Stimulated activated CD4-positive, alpha-beta T cell treated with anti-CD3 and anti-CD28 coated beads, Interleukin-15, amount 100 ng/mL, for 1 hour (primary cell): ENCODE measurements around the gene FAF1.
"Not testable (repeated sequence)": the region's sequence is repeated elsewhere in the genome, so short reads cannot be mapped to it uniquely, and the experiment has no call there.

ENCODE experiments used
- DNase-seq, 2 donors: peaks; one replicate each; pipeline ENCODE4 v3.0.0-alpha.2; 2020; ENCODE audit warnings: low read depth in 1 of 2, low spot score in 1 of 2

FAF1 gene

DNA sequence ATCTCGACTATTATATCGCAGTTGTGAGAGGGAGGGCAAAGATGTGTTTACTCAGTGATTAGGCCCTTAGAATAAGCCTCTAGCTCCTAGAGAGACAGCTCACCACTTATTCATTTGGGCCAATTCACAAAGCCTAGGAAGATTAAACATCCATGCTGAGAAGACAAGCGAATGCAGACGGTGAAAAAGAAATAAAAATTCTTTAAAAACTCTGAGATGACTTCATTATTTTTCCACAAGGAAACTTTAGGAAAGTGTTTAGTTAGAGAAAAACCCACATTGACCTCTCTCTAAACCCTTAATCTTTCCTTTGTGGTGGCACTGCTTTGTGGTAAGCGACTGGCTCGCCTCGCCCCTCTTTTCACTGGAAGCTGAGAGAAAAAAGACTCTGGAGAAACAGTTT is 390.0 kb downstream of the FAF1 start:
- no peak for DNase-seq

DNA sequence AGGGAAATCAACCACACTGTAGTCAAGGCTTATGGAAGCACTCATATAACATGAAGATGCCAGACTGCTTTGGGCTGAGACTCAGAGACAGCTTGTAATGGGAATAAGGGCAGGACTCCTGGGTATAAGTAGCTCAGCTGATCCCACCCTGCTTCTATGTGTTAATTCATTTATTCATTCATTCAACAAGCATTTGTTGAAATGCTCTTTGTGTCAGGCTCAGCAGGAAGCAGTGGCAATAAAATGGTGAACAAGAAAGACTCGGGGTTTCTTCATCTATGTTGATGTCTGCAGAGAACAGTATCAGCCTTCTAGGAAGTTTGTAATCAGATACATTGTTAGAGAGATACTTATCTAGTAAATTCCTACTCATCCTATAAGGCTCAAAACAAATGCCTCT is 391.3 kb downstream of the FAF1 start:
- DNase-seq: no peak

DNA sequence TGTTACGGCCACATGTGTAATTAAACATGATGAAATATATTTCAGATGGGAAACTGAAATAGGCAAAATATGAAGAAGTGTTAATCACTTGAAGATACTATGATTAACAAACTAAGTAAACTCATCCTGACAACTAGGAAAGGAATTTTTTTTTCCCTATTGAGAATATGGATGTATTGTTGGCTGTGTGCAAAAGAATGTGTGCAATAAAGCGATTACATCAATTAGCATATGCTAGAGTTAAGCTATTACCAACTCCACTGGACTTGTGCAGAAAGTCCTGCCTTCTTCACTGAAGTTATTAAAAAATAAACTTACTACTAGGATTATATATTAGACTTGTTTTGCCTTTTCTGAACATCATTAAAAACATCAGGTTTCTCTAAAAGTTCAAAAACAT is 393.7 kb downstream of the FAF1 start:
- no peak for DNase-seq

DNA sequence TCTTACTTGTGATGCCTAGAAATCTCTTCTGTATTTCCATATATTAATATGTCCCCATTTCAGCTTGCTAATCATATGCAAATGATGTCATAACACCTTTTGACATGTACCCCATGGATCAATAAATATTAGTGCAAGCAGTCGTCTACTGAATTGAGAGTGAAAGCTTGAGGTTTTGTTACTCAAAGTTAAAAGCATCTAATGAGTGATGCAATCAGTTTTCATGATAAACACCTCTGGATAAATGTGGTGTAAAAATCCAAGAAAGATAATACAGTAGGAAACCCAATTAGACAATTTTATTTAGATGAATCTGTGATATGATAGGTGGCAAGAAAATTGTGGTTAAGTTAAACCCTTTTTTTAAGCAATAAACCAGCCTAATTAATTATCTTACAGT is 395.6 kb downstream of the FAF1 start:
- DNase-seq: no peak

DNA sequence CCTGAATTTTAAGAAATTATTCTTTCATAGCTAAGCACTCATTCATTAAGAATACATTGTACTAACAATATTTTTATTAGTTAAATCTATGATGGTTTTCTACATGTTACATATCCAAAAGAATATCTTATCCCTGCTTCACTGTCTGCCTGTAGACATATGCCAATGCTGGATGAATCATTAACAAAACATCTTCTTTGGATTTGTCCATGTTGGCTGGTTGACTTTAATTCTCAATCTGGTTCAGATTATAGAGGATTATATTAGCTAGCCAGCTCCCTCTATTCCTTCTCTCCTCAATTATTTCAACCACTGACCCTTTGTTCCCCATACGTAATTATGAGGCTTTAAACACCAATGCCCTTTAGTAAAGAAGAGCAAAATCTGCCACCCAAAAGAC is 398.0 kb downstream of the FAF1 start:
- DNase-seq: no peak

DNA sequence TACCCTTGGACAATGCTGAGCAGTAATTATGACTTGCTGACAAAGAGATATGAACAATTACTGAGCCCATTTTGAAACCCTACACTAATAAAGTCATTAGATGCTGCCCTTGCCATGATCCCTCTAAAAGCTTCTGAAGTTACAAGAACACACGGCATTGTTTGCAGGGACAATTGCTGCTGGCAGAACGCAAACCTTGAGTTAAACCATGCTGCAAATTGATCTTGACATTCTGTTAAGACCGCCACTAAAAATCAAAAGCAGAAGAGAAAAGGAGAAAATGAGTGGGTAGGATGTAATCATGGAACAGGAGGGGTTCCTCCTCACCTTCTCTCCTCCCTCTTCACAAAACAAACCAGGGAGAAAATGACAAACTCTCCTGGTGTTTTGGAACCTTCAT is 400.6 kb downstream of the FAF1 start:
- no peak for DNase-seq

DNA sequence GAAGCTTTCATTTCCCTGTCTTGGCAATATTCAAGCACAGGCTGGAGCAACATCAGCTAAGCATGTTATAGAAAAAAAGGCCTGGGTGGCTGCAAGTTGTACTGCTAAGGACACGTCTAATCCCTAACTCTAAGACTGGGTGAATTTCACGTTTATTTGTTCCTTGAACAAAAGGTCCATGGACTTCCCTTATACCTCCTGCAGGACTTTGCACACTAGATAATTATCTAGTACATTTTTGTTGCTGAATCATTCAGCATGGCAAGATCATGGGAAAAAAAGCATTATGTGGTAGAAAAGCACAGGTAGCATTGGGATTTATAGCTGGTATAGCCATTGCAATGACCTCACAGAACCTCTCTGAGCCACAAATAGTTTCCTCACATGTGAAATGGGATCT is 406.1 kb downstream of the FAF1 start:
- DNase-seq: no peak

DNA sequence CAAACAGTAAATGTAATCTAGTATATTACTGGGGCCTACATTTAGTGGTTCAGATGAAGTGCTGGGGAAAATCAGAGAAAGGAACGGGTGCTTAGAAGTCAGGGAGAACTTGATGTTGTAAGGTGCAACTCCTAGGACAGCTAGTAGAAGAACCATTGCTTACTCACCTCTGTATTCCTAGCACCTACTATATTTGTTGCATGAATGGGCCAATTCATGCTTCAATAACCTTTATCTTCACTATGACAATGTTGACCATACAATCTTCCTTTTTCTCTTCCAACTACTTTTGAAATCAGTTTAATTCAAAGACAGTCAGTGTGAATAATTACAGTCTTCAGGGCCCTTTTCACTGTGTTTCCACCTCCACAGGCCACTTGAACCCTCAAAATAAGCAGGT is 411.8 kb downstream of the FAF1 start:
- no peak for DNase-seq

DNA sequence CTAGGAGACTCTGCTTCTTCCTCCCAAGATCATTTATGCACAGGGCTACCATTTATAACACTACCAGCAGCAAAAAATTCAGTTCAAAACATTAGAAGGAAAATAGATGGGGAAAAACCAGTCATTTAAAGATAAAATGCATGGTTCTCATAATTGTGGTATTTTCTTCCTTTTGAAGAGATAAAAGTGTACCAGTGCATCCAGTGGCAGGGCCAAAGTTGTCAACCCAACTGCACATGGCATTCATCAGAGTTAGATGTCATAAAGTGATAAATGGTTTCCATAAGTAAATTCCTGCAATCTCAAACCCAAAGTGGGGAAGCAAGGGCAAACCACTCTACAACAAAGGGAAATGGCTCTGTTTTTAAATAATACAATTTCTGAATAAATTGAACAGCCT is 417.7 kb downstream of the FAF1 start:
- no peak for DNase-seq

DNA sequence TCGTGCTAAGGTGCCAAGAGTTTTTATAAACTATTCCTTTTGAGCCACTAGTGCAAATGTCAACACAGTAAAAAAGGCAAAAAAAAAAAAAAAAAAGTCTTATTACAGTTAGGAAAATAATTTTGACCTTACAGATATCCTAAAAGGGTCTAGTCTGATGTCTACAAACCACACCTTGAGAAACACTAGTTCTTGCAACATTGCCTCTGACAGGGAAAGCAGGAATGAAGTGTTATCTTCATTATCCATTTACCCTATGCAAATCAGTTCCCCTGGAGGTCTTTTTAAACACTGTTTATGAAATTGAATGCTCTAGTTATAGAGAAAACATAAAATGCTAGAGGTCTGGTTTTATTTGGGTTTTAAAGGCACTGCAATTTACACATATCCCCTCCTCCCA is 421.6 kb downstream of the FAF1 start:
- no peak for DNase-seq

DNA sequence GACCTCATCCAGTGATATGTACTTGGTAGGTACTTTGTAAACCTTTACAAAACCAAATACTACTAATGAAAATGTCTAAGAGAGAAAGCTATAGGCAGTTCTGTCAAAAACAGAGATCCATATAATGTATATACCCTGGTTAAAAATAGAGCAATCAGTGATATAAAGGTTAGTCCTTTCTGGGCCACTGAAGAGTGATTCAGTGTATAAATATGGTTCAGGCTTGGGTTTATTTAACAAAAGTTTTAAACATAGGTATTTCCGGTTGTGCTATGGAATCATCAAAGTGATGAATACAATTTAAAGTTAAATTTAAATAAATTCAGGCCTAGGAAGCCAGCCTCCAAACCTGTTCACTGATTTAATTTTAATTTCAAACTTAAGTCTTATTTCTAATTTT is 428.5 kb downstream of the FAF1 start:
- DNase-seq: no peak

DNA sequence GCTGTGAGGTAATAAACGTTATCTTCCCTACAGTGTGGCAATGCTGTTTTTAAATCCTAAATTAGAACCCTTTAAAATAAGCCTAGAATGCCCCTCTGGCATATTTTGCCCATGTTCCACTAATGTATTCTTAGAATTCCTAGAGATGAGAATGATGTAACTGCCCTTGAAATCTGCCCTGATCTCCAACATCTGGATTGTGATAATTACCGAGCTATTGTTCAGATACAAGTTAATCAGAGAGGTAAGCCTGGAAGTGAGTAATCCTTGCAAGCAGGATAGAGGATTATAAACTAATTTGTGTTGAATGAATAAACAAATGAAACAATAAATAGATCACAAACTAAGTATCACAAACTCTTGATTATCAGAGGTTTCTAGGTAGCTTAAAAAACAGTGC is 429.0 kb downstream of the FAF1 start:
- no peak for DNase-seq

DNA sequence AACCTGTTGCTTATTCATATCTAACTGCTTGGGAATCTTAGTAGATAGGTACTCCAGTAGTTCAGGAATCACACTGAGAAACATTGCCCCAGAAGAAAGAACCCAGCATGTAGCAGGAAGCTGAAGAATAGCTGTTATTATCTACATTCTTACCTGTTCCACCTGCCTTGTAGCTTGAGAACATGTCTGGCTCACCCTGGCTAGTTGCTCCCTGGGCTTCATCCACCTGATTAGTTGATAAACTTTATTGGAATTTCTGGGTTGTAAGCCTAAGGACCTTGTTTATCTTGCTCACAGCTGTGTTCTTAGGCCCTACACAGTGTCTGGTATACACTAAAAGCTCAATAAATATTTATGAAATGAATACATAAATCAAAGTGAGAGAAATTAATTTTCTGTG is 430.6 kb downstream of the FAF1 start:
- no peak for DNase-seq

DNA sequence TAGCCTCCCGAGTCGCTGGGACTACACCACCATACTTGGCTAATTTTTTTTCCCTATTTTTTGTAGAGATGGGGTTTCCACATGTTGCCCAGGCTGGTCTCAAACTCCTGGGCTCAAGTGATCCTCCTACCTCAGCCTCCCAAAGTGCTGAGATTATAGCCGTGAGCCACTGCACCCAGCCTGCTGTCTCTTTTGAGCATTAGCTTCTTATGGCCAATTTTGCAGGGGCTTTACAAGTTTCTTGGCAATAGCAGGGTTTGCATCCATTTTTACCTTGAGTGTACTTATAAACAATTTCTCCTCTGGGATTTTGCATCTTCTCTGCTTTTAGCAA is 432.1 kb downstream of the FAF1 start:
- DNase-seq: not testable (repeated sequence)

DNA sequence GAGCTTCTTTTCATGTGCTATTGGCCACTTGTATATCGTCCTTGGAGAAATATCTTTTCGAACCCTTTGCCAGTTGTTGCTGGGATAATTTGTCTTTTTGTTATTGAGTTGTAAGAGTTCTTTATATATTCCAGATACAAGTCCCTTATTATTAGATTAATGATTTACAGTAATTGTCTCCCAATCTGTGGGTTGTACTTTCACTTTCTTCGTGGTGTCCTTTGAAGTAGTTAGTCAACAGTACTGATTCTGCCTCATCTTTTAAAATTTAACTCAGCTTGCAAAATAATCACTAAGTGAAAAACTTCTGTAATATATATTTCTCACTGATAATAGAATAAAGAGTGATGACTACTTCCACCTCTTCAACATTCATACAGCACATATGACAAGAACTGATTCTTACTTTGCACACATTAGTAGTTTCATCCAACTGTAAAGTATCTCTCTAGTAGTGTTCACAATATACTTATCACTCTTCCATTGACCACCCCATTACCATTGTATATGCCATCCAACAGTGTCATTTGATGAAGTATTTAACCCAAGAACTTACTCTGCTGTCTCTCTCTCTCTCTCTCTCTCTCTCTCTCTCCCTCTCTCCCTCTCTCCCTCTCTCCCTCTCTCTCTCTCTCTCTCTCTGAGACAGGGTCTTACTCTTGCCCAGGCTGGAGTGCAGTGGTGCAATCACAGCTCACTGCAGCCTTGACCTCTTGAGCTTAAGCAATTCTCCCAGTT is 432.6 kb downstream of the FAF1 start:
- no peak for DNase-seq

DNA sequence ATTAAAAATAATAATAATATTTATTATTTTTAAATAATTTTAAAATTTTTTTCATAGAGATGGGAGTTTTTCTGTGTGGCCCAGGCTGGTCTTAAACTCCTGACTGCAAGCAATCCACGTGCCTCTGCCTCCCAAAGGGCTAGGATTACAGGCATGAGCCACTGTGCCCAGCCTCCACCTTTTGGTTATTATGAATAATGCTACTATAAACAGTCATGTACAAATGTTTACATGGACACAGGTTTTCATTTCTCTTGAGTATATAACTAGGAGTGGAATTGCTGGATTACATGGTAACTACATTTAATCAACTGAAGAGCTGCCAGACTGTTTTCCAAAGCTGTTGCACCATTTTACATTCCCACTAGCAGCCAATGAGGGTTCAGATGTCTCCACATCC is 433.6 kb downstream of the FAF1 start:
- no peak for DNase-seq

DNA sequence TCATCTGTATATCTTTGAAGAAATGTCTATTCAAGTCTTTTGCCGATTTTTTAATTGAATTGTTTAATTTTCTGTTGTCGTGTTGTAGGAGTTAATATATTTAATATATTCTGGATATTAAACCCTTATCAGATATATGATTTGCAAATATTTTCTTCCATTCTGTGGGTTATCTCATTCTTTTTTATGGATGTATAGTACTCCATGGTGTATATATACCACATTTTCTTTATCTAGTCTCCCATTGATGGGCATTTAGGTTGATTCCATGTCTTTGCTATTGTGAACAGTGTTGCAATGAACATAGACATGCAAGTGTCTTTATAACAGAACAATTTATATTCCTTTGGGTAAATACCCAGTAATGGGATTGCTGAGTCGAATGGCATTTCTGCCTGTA is 436.5 kb downstream of the FAF1 start:
- no peak for DNase-seq

DNA sequence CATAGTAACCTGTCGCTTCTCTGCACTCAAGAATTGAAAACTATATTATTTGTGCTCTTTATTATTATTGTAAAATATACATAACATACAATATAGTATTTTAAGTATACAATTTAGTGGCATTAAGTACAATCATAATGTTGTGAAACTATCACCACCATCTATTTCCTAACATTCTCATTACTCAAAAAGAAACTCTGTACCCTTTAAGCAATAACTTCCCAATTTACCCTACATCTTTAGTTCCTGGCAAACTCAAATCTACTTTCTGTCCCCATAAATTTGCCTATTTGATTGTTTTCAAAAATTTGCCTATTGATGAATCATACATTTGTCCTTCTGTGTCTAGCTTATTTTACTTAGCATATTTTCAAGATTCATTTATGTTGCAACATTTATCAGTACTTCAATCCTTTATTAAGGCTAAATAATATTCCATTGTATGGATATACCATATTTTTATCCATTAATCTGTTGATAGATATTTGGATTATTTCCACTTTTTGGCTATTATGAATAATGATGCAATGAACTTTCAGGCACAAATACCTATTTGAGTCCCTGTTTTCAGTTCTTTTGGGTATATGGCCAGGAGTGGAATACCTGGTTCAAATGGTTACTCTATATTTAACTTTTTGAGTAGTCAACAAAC is 437.2 kb downstream of the FAF1 start:
- DNase-seq: no peak

DNA sequence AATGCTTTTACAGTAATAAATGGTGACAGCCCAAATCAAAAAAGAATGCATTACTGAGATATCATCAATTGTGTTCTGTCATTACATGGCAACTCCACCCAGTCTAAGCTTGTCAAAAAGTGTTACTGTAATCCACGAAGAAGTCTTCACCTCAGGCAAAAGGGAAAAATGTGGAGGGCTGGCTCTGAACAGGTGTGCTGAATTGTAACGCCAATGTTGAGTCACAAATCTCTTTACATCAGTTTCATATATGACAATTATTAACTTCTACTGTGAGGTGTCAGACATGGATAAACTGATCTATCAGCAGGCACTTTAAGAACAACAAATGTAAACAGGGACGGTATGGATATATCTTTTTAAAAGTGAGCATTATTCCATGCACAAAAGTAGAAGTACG is 438.4 kb downstream of the FAF1 start:
- DNase-seq: no peak

DNA sequence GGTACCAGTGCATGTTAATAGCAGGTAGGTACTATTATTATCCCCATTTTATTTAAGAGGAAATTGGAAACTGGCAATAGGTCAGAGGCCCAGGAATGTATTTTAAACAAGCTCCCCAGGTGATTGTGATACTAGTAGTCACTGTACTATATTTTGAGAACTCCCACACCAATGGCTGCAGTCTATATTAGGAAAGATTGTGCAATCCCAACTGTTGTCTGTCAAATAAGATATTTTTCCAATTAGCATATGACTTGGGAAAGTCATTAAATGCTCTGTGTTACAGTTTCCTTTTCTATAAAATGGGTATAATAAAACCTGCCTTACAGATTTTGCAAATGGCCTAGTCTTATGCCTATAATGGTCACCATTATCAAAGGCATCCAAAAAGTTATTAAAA is 442.6 kb downstream of the FAF1 start:
- DNase-seq: no peak

DNA sequence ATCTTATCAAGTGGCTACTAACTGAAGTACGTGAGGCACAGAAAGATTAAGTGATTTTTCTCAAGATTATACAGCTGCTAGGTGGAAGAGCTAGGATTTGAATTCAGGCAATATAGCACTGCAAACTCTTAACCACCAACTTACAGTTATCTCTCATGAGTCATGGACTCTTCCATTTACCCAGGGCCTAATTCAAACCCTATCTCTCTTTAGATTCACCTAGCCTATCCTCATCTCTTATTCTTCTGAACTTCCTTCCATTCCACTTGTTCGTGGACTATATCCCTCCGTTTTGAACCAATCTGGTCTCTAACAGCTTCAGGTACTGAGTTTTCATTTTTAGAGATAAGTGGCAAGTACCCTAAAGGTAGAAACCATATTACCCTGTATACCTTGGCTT is 444.0 kb downstream of the FAF1 start:
- DNase-seq: no peak

DNA sequence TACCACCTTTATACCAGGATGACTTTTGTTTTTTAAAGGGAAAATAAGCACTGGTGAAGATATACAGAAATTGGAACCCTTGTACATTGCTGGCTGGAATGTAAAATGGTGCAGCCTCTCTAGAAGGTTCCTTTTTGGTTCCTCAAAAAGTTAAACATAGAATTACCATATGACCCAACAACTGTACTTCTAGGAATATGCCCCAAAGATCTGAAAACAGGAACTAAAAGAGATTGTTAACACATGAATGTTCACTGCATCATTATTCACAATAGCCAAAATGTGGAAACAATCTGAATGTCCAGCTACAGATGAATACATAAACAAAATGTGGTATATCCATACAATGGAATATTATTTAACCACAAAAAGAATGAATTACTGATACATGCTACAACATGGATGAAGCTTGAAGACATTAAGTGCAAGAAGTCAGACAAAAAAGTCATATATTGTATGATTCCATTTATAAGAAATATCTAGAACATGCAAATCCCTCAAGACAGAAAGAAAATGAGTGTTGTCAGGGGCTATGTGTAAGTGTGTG is 452.0 kb downstream of the FAF1 start:
- DNase-seq: no peak

DNA sequence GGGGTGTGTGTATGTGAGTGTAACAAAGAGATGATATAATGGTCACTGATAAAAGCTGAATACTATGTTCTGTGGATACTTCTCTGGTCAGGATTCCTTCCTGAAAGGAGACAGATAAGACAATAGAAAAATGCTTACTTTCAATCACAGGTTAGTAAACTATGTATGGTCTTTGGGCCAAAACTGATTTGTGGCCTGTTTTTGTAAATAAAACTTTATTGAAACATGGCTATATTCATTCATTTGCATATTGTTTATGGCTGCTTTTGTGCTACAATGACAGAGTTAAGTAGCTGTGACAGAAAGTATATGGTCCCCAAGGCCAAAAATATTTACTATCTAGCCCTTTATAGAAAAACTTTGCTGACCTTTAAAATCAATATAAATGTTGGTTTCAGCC is 454.6 kb downstream of the FAF1 start:
- no peak for DNase-seq
